Putamen (tissue), 1 donor: ENCODE results near the gene ZBED6.
"Not testable (repeated sequence)": the region's sequence is repeated elsewhere in the genome, so short reads cannot be mapped to it uniquely, and the experiment has no call there.

Experiments used
- DNase-seq: peaks from one replicate; pipeline ENCODE4 v3.0.0-alpha.2; 2016; ENCODE audit warnings: low spot score

The ZBED6 gene

DNA sequence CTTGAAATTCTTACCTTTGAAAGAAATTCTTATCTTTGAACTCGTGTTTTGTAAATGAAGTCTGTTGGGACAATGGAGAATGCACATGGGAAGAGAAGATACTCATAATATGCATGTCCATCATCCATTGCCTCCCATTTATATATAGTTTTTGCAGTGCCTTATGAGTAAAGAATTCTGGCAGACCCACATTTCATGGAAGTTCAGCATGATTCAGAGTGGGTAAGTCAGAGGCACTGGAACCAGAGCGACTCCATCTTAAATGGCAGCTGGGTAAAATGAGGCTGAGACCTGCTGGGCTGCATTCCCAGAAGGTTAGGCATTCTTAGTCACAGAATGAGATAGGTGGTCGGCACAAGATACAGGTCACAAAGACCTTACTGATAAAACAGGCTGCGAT is 16.6 kb upstream of the ZBED6 start:
- no peak for DNase-seq

DNA sequence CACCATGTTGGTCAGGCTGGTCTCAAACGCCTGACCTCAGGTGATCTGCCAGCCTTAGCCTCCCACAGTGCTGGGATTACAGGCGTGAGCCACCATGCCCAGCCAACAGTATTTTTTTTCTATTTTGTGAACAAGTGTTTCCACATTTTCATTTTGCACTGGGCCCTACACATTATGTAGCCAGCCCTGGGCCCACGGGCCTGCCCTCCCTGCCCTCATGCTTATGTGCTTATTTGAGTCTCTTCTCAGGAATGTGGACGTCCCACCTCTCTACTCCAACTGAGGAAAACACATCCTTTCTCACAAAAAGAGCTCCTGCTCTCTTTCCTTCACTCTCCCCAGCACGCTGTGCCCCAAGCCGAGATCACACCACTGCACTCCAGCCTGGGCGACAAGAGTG is 13.5 kb upstream of the ZBED6 start:
- DNase-seq, result no peak

DNA sequence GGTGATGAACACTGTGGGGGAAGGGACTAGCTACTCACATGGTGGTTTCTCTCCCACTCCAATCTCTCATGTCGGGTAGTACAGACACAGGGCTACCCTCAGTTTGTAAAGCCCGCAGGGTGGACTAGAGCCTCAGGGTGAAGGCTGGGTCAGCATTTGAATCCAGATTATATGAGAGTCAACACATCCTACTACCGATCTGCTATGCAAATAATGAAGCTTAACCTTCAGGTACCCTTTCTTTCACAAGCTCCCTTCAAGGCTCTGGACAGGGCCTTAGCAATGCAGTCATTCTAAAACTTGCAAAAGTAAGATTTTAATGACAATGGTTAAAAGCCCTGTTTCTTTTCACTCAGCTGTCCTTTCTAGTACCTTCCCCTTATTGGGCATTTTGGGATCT is 5.5 kb upstream of the ZBED6 start:
- no peak for DNase-seq

DNA sequence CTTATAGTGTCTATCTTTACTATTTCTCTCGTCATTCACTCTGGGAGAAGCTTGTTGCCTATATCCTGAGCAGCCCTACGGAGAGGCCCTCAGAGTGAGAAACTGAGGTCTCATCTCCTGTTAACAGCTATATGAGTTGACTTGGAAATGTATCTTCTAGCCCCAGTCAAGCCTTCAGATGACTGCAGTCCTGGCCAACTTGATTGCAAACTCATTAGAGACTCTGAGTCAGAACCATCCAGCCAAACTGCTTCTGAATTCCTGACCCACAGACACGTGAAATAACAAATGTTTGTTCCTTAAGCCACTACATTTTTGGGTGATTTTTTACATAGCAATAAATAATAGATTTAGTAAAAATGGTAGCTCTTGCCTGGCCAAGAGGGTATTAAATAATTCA is 3.9 kb upstream of the ZBED6 start:
- DNase-seq, result no peak

DNA sequence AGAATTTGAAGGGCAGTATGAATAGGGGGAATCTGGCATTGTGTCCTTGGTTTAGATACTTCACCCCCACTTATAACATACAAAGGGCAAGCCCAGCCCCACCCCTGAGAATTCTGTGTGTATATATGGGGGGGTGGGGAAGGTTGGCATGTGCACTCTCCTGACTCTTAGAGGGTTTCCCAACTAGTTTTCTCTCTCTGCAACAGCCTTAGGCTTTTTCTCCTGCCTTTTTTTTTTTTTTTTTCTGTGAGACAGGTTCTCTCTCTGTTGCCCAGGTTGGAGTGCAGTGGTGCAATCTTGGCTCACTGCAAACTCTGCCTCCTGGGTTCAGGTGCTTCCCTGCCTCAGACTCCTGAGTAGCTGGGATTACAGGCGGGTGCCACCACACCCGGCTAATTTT is 2.9 kb upstream of the ZBED6 start:
- DNase-seq, result no peak

DNA sequence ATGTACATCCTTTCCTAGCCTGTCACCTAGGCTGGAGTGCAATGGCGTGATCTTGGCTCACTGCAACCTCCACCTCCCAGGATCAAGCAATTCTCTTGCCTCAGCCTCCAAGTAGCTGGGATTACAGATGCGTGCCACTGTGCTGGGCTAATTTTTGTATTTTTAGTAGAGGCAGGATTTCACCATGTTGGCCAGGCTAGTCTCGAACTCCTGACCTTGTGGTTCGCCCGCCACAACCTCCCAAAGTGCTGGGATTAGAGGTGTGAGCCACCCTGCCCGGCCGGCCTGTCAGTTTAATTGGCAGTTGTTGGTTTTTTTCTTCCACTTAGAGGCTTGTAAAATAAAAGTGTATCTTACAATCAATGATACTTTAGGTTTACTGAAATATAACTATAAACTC is 1.9 kb upstream of the ZBED6 start:
- DNase-seq, result not testable (repeated sequence)

DNA sequence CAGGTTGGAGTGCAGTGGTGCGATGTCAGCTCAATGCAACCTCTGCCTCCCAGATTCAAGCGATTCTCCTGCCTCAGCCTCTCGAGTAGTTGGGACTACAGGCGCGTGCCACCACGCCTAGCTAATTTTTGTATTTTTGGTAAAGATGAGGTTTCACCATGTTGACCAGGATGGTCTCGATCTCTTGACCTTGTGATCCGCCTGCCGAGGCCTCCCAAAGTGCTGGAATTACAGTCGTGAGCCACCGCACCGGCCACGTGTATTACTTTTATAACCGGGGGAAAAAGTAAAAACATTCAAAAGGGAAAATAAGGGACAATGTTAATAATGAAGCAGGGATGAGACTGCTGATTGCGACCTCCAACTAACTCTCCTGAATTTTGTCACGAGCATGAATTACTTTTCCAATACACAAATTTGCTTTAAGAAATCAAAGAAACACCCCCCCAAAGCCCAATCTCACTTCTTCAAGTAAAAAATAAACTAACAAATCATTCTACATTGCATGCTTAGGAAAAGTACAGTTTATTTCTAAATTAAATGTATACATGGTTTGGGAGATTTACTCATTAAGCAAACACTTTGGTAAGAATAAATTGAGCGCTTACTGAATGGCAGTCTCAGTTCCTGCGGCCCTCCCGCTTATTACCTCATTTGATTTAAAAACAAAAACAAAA is 521 bp upstream of the ZBED6 start:
- DNase-seq, result no peak

DNA sequence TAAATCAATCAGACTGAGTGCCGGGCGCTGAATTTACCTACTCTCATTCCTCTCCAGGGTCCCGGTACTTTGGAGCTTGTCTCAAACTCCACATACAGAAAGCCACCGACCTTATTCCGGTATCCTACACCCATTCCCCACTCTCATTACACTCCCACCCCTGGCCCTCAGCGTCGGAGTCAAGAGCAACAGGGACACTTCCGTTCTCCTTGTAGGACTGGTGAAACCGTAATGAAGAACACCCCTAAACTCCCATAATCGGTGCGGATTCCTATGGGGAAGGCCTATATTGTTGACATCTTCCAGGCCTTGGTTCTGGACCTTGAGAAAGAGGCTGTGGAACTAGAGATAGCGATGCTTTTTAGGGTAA is 798 bp downstream of the ZBED6 start:
- DNase-seq, result no peak

DNA sequence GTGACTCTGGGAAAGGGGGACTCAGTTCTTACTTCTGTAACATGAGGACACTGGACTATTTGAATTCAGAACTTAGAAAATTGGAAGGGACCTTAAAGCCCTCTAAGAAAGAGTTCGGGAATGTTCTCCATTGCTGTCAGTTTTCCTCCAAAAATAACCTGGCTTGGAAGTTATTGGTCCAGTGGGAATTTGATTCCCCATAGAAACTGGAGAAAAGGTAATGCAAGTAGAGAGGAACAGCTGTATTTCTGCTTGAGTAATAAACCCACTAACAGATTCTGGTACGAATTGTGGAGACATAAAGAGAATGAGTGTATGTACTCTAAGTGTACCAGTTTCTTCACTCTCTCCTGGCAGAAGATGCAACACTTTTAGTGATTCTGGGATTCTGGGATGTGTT is 1.8 kb downstream of the ZBED6 start:
- DNase-seq, result no peak

DNA sequence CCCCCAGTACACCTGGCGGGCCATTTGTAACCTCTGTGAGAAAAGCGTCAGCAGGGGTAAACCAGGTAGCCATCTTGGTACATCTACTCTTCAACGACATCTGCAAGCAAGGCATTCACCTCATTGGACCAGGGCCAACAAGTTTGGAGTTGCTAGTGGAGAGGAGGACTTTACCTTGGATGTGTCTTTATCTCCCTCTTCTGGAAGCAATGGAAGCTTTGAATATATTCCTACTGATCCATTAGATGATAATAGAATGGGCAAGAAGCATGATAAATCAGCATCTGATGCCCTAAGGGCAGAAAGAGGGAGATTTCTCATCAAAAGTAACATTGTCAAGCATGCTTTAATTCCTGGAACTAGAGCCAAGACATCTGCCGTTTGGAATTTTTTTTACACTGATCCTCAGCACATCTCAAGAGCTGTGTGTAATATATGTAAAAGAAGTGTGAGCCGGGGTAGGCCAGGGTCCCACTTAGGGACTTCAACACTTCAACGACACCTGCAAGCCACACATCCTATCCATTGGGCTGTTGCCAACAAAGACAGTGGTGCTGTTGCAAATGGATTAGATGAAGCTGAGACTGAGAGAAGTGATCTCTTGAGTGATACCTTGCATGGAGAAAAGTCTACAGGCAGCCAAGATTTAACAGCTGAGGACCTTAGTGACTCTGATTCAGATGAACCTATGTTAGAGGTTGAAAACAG is 2.7 kb downstream of the ZBED6 start:
- DNase-seq, result no peak

DNA sequence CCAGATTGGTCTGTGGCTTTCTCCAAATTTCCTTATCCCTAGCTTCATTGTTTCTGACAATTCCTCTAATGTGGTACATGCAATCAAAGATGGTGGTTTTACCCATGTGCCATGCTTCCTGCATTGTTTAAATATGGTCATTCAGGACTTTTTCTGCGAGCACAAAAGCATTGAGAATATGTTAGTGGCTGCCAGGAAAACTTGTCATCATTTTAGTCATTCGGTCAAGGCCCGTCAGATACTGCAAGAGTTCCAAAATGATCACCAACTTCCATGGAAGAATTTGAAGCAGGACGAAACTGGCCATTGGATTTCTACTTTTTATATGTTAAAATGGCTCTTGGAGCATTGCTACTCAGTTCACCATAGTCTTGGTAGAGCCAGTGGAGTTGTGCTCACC is 3.7 kb downstream of the ZBED6 start:
- no peak for DNase-seq

DNA sequence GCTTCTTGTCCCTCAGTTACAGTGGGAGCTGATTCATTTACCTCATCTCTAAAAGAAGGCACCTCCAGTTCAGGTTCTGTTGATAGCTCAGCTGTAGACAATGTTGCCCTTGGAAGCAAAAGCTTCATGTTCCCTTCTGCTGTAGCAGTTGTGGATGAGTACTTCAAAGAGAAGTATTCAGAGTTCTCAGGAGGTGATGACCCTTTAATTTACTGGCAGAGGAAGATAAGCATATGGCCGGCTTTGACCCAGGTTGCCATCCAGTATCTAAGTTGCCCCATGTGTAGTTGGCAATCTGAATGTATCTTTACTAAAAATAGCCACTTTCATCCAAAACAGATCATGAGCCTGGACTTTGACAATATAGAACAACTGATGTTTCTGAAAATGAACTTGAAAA is 4.5 kb downstream of the ZBED6 start:
- no peak for DNase-seq

DNA sequence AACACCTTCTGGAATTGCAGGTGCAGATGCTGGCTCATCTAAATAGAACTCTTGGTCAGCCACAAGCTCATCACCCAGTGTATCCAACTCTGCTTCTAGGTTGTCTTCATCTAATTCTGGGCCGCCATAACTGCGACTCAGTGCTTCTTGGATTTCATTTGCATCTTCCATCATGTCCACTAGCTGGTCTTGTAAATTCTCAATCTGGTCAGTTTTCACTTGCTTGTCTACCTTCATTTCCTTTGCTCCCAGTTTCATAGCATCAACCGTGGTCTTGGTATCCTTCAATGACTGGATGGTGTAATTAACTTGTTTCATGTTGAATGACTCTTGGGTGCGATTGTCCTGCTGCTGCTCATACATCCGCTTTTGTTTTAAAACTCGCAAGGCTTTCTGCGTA is 10.3 kb downstream of the ZBED6 start:
- DNase-seq, result no peak

DNA sequence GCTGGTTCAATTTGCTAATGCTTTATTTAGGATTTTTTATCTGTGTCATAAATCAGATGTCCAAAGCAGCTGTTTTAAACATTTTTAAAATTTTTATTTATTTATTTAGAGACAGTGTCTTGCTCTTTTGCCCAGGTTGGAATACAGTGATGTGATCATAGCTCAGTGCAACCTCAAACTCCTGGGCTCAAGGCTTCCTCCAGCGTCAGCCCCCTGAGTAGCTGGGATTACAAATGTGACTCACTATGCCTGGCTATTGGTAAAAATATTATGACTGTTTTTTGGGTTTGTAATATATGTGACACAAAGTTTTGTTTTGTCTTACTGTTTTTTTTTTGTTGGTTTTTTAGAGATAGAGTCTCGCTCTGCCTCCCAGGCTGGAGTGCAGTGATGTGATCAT is 11.8 kb downstream of the ZBED6 start:
- DNase-seq, result no peak

DNA sequence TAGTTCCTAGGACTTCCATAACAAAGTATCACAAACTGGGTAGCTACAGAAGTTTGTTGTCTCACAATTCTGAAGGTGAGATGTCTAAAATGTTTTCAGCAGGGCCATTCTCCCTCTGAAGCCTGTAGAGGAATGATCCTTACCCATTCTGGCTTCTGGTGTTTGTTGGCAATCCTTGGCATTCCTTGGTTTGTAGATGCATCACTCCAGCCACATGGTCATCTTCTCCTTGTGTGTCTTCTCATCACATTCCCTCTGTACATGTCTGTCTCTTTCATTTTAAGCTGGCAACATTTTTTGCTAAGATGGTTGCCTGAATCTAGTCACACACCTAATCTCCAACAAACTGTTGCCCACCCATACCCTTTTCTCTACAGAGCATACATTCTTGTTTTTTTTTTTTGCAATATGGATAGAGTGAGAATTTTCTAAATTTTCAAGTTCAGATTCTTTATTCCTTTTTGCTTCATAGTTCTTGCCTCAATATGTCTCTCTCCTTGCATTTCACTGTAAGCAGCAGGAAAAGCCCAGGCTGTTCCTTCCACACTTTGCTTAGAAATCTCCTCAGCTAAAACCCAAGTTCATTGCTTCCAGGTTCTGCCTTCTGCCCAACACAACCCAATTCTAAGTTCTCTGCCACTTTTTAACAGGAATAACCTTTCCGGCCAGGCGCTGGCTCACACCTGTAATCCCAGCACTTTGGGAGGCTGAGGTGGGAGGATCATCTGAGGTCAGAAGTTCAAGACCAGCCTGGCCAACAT is 18.3 kb downstream of the ZBED6 start:
- no peak for DNase-seq

DNA sequence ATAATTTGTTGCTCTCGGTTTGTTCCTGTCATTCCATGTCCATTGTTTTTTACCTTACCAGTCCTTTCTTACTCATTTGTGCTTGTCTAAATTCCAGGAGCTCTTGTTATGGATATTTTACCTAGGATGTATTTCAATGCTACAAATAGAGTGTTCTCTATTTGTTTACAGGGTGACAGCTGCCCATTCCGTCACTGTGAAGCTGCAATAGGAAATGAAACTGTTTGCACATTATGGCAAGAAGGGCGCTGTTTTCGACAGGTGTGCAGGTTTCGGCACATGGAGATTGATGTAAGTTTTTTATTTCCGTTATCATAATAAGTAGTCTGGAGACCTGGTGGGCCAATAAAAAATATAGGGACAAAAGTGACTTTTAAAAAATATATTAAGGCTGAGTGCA is 23.0 kb downstream of the ZBED6 start:
- no peak for DNase-seq

DNA sequence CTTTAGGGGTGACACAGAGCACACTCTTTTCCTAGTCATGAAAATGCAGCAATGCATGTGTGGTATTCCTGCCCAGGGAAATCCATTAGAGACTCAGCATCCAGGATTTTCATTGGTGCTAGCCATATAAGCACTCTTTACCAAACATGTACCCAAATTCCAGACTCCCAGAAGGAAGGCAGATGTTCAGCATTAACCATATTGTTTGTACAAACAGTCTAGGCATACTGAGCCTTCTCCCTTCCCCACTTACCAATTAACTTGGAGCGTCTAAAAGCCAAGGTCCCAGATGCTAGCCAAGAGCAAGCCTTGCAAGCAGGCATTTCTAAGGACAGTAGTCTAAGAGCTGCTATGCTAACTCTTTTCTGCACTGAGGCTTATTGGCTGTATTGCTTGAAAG is 27.9 kb downstream of the ZBED6 start:
- DNase-seq, result no peak

DNA sequence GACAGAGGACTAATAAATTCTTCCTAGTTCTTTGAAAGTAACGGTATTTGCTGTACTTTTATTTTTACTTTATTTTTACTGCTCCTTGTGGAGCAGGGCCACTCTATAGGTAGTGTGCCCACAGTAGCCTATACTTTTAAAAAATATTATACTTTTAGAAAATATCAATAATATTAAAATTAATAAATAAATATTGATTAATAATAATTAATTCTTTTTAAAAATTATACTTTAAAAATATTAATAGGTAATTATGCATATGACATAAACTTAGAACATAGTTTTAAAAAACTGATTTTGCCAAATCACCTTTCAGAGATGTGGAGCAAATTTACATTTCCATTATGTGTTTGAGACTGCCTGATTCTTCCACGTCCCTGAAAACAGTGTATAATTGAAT is 30.8 kb downstream of the ZBED6 start:
- DNase-seq, result no peak

DNA sequence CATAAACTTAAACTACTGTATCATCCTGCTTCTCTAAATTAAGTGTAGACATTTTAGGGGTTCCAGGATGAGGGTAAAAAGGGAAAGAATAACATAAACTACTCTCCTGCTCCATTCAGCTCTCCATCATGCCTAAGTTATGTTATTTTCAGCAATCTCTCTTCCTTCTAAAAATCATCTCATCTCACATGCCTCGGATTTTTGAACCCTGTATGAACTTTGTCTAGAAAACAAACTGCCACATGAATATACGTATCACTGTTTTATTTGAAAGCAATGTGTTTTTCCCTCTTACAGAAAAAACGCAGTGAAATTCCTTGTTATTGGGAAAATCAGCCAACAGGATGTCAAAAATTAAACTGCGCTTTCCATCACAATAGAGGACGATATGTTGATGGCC is 32.6 kb downstream of the ZBED6 start:
- no peak for DNase-seq

DNA sequence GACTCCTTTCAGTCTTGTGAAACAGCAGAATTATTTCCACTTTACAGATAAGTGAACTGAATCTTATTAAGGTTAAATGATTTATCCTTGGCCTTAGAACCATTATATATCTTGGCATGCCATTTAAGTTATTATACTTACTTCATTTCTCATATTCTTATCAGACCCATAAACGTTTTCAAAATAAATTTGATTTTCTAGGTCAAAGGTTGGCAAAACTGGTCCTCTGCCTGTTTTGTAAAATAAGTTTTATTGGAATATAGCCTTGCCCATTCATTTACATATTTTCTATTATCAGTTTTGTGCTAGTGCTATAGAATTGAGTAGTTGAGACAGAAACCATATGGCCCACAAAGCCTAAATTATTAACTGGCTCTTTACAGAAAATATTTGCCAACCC is 33.1 kb downstream of the ZBED6 start:
- DNase-seq, result no peak

DNA sequence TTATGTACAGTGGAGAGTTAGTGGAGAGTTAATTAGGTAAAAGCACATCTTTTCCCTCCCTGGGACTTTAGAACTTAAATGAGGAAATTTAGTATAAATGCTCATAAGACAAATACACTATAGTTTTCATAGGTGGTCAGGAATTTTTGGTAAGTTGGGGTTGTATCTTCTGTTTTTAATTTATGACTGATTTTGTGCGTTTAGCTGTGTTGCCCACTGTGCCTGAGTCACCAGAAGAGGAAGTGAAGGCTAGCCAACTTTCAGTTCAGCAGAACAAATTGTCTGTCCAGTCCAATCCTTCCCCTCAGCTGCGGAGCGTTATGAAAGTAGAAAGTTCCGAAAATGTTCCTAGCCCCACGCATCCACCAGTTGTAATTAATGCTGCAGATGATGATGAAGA is 33.8 kb downstream of the ZBED6 start:
- DNase-seq, result not testable (repeated sequence)

DNA sequence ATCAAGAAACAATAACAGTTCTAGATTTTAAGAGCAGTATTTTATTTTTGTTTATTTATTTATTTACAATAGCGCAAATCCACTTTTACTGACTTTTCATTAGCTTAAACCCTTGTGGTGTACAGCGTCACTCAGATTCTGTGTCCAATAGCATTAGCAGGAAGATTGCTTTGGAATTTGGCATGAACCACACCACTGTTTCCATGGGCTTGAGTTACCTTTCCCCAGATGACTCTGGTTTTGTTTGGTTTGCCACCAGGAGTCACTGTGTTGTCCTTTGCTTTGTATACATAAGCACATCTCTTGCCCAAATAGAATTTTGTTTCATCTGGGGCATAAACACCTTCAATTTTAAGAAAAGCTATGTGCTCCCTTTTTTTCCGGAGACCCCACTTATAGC is 40.1 kb downstream of the ZBED6 start:
- DNase-seq, result no peak

DNA sequence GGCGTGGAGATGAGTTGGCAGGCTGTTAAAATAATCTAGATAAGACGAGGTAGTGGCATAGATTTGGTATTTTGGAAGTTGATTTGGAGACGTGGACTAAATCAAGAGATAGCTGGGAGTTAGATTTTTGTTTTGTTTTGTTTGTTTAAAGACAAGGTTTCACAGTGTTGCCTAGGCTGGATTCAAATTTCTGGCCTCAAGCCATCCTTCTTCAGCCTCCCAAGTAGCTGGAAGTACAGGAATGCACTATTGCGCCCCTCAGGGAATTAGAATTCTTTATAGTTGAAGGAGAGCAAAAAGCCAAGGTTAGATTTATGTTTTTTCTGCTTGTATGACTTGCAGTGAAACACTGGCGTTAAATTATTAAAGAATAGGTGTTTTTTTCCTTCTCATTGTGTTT is 43.7 kb downstream of the ZBED6 start:
- DNase-seq, result no peak
